H1 (cell line): Measurements from ENCODE around the gene THAP5. TPM values are rescaled to one million over a fixed set of nuclear protein-coding genes. Genes with fewer than 3 reads are reported as not detected.

ENCODE experiments used
- BCL11A ChIP-seq, 2 experiments: IDR thresholded peaks; one replicate each; pipeline ENCODE4 v1.6.1; 2011; ENCODE audit warnings: low read depth in 2 of 2, low read length in 2 of 2, mild to moderate bottlenecking in 2 of 2
- CTBP2 ChIP-seq: IDR thresholded peaks from 2 replicates; pipeline ENCODE4 v1.7.0; 2011; ENCODE audit warnings: borderline replicate concordance, mild to moderate bottlenecking, moderate library complexity, mixed read lengths, low read length; ENCODE audit not compliant: insufficient read depth, insufficient read length
- HDAC2 ChIP-seq, 2 experiments: fragments of 300-600 bp in 1 of 2; sonication (generic) in 1 of 2; IDR thresholded peaks; 2 replicates each; pipeline ENCODE4 v1.6.1; 2011 to 2012; ENCODE audit warnings: low read depth in 2 of 2, low read length in 2 of 2, mild to moderate bottlenecking in 2 of 2, moderate library complexity in 2 of 2, borderline replicate concordance in 1 of 2, inconsistent platforms in 1 of 2
- HDAC6 ChIP-seq: IDR thresholded peaks from one replicate; pipeline ENCODE4 v1.7.1; 2012; ENCODE audit warnings: low read depth, mild to moderate bottlenecking, inconsistent platforms, low read length, moderate library complexity
- polyA plus RNA-seq, 7 experiments: library from polyadenylated mRNA; depleted of rRNA in 3 of 7; stranded (reverse) in 5 of 7; unstranded in 2 of 7; fragments of >200 nt in 5 of 7; fragments of 200-250 nt in 2 of 7; gene quantifications; 1 replicate in 5 of 7; 2 replicates in 1 of 7; 4 replicates in 1 of 7; pipeline versions ENCODE4 v1.2.1 to v1.2.3, GENCODE V29; 2011 to 2013; ENCODE audit warnings: missing spikeins in 2 of 7, mixed read lengths in 2 of 7
- total RNA-seq: library from RNA; stranded (reverse); fragmentation: NEBNext Ultra II Directional; extraction: Animal tissue kit (Norgen Biotek cat#: 25700); gene quantifications from 2 replicates; pipeline ENCODE4 v1.2.1, GENCODE V29; 2021
- TF ChIP-seq, protein P1 (sequence below), 3 experiments: IDR thresholded peaks; 1 replicate in 2 of 3; 2 replicates in 1 of 3; pipeline versions ENCODE4 v1.5.1 to v1.6.1; 2011; ENCODE audit warnings: low read length in 3 of 3, mild to moderate bottlenecking in 3 of 3, inconsistent platforms in 2 of 3, low read depth in 1 of 3, moderate library complexity in 1 of 3; ENCODE audit not compliant: insufficient read depth in 1 of 3; ENCODE audit errors: control extremely low read depth in 1 of 3

The THAP5 gene
- total and polyA plus RNA-seq, 2 of the 8 experiments (the other 6 are each of a cell fraction or from before 2014, with no cell fraction given): 3.9 to 24.2 TPM

DNA sequence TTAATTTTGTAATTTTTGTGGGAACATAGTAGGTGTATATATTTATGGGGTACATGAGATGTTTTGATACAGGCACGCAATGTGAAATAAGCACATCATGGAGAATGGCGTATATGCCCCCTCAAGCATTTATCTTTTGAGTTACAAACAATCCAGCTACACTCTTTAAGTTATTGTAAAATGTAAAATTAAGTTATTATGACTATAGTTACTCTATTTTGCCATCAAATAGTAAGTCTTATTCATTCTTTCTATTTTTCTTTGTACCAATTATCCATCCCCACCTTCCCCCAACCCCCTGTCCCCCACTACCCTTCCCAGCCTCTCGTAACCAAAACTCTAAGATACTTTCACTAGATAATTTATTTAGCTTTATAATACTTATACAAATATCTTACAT is 35.8 kb downstream of the THAP5 start (continued):
- TF ChIP-seq CTBP2 (no peak), HDAC6 (no peak), HDAC2 (IDR thresholded peaks at IDR 0.05; ENCODE audit: borderline replicate concordance in 1 of 2, low read depth in 2 of 2, low read length in 2 of 2) (no peak), BCL11A (IDR thresholded peaks at IDR 0.05; ENCODE audit: low read depth in 2 of 2, low read length in 2 of 2) (no peak)
- TF ChIP-seq, protein P1, sequence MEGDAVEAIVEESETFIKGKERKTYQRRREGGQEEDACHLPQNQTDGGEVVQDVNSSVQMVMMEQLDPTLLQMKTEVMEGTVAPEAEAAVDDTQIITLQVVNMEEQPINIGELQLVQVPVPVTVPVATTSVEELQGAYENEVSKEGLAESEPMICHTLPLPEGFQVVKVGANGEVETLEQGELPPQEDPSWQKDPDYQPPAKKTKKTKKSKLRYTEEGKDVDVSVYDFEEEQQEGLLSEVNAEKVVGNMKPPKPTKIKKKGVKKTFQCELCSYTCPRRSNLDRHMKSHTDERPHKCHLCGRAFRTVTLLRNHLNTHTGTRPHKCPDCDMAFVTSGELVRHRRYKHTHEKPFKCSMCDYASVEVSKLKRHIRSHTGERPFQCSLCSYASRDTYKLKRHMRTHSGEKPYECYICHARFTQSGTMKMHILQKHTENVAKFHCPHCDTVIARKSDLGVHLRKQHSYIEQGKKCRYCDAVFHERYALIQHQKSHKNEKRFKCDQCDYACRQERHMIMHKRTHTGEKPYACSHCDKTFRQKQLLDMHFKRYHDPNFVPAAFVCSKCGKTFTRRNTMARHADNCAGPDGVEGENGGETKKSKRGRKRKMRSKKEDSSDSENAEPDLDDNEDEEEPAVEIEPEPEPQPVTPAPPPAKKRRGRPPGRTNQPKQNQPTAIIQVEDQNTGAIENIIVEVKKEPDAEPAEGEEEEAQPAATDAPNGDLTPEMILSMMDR (IDR thresholded peaks at IDR 0.05; ENCODE audit: control extremely low read depth in 1 of 3, insufficient read depth in 1 of 3, low read depth in 1 of 3, low read length in 3 of 3): no peak
